Measurements from ENCODE around the gene CFAP69. TPM values are rescaled to one million over a fixed set of nuclear protein-coding genes. Genes with fewer than 3 reads are reported as not detected.

CFAP69 gene
- total RNA-seq, 1 donor from 2014 or later, result 0.55 TPM

DNA sequence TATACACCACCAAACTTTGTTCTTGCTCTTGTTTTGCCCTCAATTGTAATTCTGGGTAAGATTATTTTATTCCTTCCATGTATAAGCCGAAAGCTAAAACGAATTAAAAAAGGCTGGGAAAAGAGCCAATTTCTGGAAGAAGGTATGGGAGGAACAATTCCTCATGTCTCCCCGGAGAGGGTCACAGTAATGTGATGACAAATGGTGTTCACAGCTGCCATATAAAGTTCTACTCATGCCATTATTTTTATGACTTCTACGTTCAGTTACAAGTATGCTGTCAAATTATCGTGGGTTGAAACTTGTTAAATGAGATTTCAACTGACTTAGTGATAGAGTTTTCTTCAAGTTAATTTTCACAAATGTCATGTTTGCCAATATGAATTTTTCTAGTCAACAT is 12.5 kb upstream of the CFAP69 start:
- Mint-ChIP-seq H3K27me3 (ENCODE audit: low read depth) (peaks cover 33% of the 10 kb centered on the region), H3K4me3 (ENCODE audit: unreplicated experiment) (no peak overlapping the region), H3K36me3 (ENCODE audit: low read depth) (no peaks in the 10 kb centered on the region), H3K9me3 (ENCODE audit: low read depth) (no peaks in the 10 kb centered on the region), H3K27ac (ENCODE audit: unreplicated experiment) (no peak overlapping the region), H3K4me1 (ENCODE audit: low read depth) (no peaks in the 10 kb centered on the region)
- no peak for DNase-seq (ENCODE audit: low spot score)
- TF ChIP-seq CTCF (IDR thresholded peaks at IDR 0.05), result no peak

DNA sequence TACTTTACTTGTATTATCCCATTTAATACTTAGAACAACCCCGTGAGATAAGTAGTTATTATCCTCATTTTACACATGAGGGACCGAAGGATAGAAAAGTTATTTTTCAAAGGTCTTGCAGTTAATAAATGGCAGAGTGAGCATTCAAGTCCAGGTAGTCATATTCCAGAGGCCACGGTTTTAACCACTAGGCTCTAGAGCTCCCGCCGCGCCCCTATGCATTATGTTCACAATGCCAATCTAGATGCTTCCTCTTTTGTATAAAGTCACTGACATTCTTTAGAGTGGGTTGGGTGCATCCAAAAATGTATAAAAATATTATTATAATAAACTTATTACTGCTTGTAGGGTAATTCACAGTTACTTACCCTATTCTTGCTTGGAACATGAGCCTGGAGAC is 11.4 kb upstream of the CFAP69 start:
- no peaks in the 10 kb centered on the region for H3K9me3 Mint-ChIP-seq (ENCODE audit: low read depth)
- no peak overlapping the region for H3K27ac Mint-ChIP-seq (ENCODE audit: unreplicated experiment)
- no peak for TF ChIP-seq CTCF (IDR thresholded peaks at IDR 0.05)
- H3K36me3 Mint-ChIP-seq (ENCODE audit: low read depth), result no peaks in the 10 kb centered on the region
- H3K4me3 Mint-ChIP-seq (ENCODE audit: unreplicated experiment), result no peak overlapping the region
- no peaks in the 10 kb centered on the region for H3K4me1 Mint-ChIP-seq (ENCODE audit: low read depth)
- no peak for DNase-seq (ENCODE audit: low spot score)
- peaks cover 37% of the 10 kb centered on the region for H3K27me3 Mint-ChIP-seq (ENCODE audit: low read depth)

- no peak overlapping the region for H3K27ac Mint-ChIP-seq (ENCODE audit: unreplicated experiment)
- no peak for TF ChIP-seq CTCF (IDR thresholded peaks at IDR 0.05)
- no peak overlapping the region for H3K4me3 Mint-ChIP-seq (ENCODE audit: unreplicated experiment)
- peaks cover 37% of the 10 kb centered on the region for H3K27me3 Mint-ChIP-seq (ENCODE audit: low read depth)
- no peaks in the 10 kb centered on the region for H3K36me3 Mint-ChIP-seq (ENCODE audit: low read depth)
- H3K9me3 Mint-ChIP-seq (ENCODE audit: low read depth), result no peaks in the 10 kb centered on the region
- no peaks in the 10 kb centered on the region for H3K4me1 Mint-ChIP-seq (ENCODE audit: low read depth)
- DNase-seq (ENCODE audit: low spot score), result no peak
Measured at GRCh38 chr7:90236721-90237289, 8.2 kb upstream of the CFAP69 start.

GRCh38 chr7:90238022-90238421 is 7.0 kb upstream of the CFAP69 start:
- H3K27ac Mint-ChIP-seq (ENCODE audit: unreplicated experiment), result no peak overlapping the region
- peaks cover 43% of the 10 kb centered on the region for H3K27me3 Mint-ChIP-seq (ENCODE audit: low read depth)
- no peaks in the 10 kb centered on the region for H3K4me1 Mint-ChIP-seq (ENCODE audit: low read depth)
- no peak for TF ChIP-seq CTCF (IDR thresholded peaks at IDR 0.05)
- DNase-seq (ENCODE audit: low spot score), result no peak
- H3K4me3 Mint-ChIP-seq (ENCODE audit: unreplicated experiment), result no peak overlapping the region
- H3K9me3 Mint-ChIP-seq (ENCODE audit: low read depth), result no peaks in the 10 kb centered on the region
- H3K36me3 Mint-ChIP-seq (ENCODE audit: low read depth), result no peaks in the 10 kb centered on the region

DNA sequence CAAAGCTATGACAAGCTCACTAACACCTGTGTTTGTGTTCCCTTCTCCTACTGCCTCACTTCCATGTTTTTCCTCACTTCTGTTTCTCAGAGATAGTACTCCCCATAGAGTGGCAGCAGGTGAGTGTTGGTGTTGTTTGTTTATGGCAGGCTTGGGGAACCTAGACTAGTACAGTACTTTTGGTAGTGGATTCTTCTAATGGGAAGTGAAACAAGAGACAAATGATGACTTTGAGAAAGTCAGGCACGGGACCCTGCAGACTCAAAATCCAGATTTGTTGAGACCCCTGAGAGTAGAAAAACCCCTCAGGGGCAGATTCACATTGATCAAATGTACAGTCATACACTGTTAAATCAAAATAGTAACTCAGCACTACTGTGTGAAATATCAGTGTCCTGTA is 6.4 kb upstream of the CFAP69 start:
- H3K4me3 Mint-ChIP-seq (ENCODE audit: unreplicated experiment), result no peak overlapping the region
- H3K27me3 Mint-ChIP-seq (ENCODE audit: low read depth), result peaks cover 47% of the 10 kb centered on the region
- DNase-seq (ENCODE audit: low spot score), result no peak

More for the DNA sequence above, 6.4 kb upstream of the CFAP69 start:
- no peaks in the 10 kb centered on the region for H3K9me3 Mint-ChIP-seq (ENCODE audit: low read depth)
- no peaks in the 10 kb centered on the region for H3K36me3 Mint-ChIP-seq (ENCODE audit: low read depth)
- TF ChIP-seq CTCF (IDR thresholded peaks at IDR 0.05), result no peak
- H3K4me1 Mint-ChIP-seq (ENCODE audit: low read depth), result no peaks in the 10 kb centered on the region
- no peak overlapping the region for H3K27ac Mint-ChIP-seq (ENCODE audit: unreplicated experiment)

Measured in chondrocyte (in vitro differentiated cells).